Hepatocyte (in vitro differentiated cells): Measurements from ENCODE around the gene CSMD2. TPM values are rescaled to one million over a fixed set of nuclear protein-coding genes. Genes with fewer than 3 reads are reported as not detected.

Experiments
- DNase-seq: peaks from one replicate; pipeline ENCODE4 v3.0.0-alpha.2; 2016; ENCODE audit warnings: low spot score
- H2AFZ ChIP-seq: fragments of 200-600 bp; sonication (generic); 2 replicates; pipeline ENCODE4 v1.6.0; 2016; ENCODE audit warnings: antibody characterized with exemption, mild to moderate bottlenecking
- H3K27ac ChIP-seq: fragments of 200-600 bp; sonication (generic); 2 replicates; pipeline ENCODE4 v1.5.1; 2016; ENCODE audit warnings: mild to moderate bottlenecking
- H3K27me3 ChIP-seq: fragments of 200-600 bp; sonication (generic); 2 replicates; pipeline ENCODE4 v1.6.1; 2016
- H3K36me3 ChIP-seq: fragments of 200-600 bp; sonication (generic); replicated peaks from 2 replicates; pipeline ENCODE4 v1.5.1; 2016; ENCODE audit warnings: low read depth; ENCODE audit not compliant: insufficient read depth
- H3K4me1 ChIP-seq: fragments of 200-600 bp; sonication (generic); 2 replicates; pipeline ENCODE4 v1.5.1; 2016; ENCODE audit warnings: mild to moderate bottlenecking, moderate library complexity; ENCODE audit not compliant: insufficient read depth
- H3K4me2 ChIP-seq: fragments of 200-600 bp; sonication (generic); 2 replicates; pipeline ENCODE4 v1.6.0; 2016
- H3K4me3 ChIP-seq: fragments of 200-600 bp; sonication (generic); 2 replicates; pipeline ENCODE4 v1.5.1; 2016; ENCODE audit warnings: mild to moderate bottlenecking
- H3K79me2 ChIP-seq: fragments of 200-600 bp; sonication (generic); 2 replicates; pipeline ENCODE4 v1.6.0; 2017; ENCODE audit warnings: mild to moderate bottlenecking
- H3K9me2 ChIP-seq: fragments of 200-600 bp; sonication (generic); replicated peaks from 2 replicates; pipeline ENCODE4 v1.6.0; 2017; ENCODE audit warnings: mild to moderate bottlenecking; ENCODE audit not compliant: insufficient read depth
- H3K9me3 ChIP-seq: fragments of 200-600 bp; sonication (generic); 2 replicates; pipeline ENCODE4 v1.5.1; 2016; ENCODE audit warnings: low read depth, mild to moderate bottlenecking
- H4K20me1 ChIP-seq: fragments of 200-600 bp; sonication (generic); 2 replicates; pipeline ENCODE4 v1.6.0; 2016; ENCODE audit warnings: mild to moderate bottlenecking; ENCODE audit not compliant: insufficient read depth, poor library complexity, severe bottlenecking
- CTCF ChIP-seq: fragments of 200-600 bp; sonication (generic); IDR thresholded peaks from 2 replicates; pipeline ENCODE4 v1.5.1; 2016; ENCODE audit warnings: antibody characterized with exemption, mild to moderate bottlenecking; ENCODE audit not compliant: poor library complexity
- EZH2 ChIP-seq: fragments of 200-600 bp; sonication (generic); IDR thresholded peaks from 2 replicates; pipeline ENCODE4 v1.6.1; 2016; ENCODE audit warnings: antibody characterized with exemption, mild to moderate bottlenecking, borderline replicate concordance
- EZH2phosphoT487 ChIP-seq: fragments of 200-600 bp; sonication (generic); IDR thresholded peaks from one replicate; pipeline ENCODE4 v1.6.1; 2018; ENCODE audit warnings: antibody characterized with exemption, mild to moderate bottlenecking, low read depth, moderate library complexity; ENCODE audit not compliant: unreplicated experiment, severe bottlenecking
- WGBS: methylation state at CpG from one replicate; pipeline ENCODE4 v1.1.6; 2016; ENCODE audit warnings: low lambda C conversion rate; ENCODE audit errors: missing lambda C conversion rate; 5-methylcytosine and 5-hydroxymethylcytosine counted together
- polyA plus RNA-seq: library from polyadenylated mRNA; unstranded; fragments of >200 nt; fragmentation: Nextera tagmentation; extraction: Ambion mirVana; gene quantifications from 2 replicates; pipeline ENCODE4 v1.2.1, GENCODE V29; 2016
- total RNA-seq: library from RNA; depleted of rRNA; stranded (reverse); fragments of >200 nt; gene quantifications from 2 replicates; pipeline ENCODE4 v1.2.3, GENCODE V29; 2014

The CSMD2 gene
- total and polyA plus RNA-seq, 2 experiments from 2014 or later = 0.10 to 0.37 TPM

GRCh38 chr1:33563699-33564098, 601.3 kb downstream of the CSMD2 start:
- Histone ChIP-seq H3K9me3 (no peaks in the 10 kb centered on the region), H4K20me1 (no peaks in the 10 kb centered on the region), H3K79me2 (no peaks in the 10 kb centered on the region), H3K27me3 (no peaks in the 10 kb centered on the region), H3K4me3 (no peak overlapping the region), H3K9me2 (no peaks in the 10 kb centered on the region), H3K4me1 (no peaks in the 10 kb centered on the region), H3K36me3 (no peaks in the 10 kb centered on the region), H3K27ac (no peak overlapping the region), H2AFZ (no peak overlapping the region), H3K4me2 (no peak overlapping the region)
- DNase-seq = no peak
- WGBS = 79% methylated on average over 2 of the region's 2 CpGs
- TF ChIP-seq CTCF = no peak
- no peak for TF ChIP-seq EZH2phosphoT487
- no peak for TF ChIP-seq EZH2

DNA sequence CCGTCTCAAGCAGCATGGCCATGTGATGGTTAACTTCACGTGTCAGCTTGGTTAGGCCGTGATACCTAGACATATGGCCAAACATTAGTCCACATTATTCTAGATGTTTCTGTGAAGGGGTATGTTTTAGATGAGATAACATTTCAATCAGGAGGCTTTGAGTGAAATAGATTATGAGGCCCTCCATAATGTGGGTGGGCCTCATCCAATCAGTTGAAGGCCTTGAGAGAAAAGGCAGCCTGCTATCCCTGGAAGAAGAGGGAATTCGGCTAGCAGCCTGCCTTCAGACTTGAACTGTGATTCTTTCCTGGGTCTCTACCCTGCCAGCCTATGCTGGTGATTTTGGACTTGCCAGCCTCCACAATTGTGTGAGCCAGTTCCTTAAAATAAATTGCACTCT, 602.5 kb downstream of the CSMD2 start:
- WGBS = 83% methylated on average over 4 of the region's 4 CpGs
- no peak for TF ChIP-seq CTCF
- no peak for TF ChIP-seq EZH2
- Histone ChIP-seq H3K9me3 (no peaks in the 10 kb centered on the region), H3K27me3 (no peaks in the 10 kb centered on the region), H3K9me2 (no peaks in the 10 kb centered on the region), H3K4me2 (no peak overlapping the region), H3K27ac (no peak overlapping the region), H3K36me3 (no peaks in the 10 kb centered on the region), H2AFZ (no peak overlapping the region), H3K4me3 (no peak overlapping the region), H4K20me1 (no peaks in the 10 kb centered on the region), H3K79me2 (no peaks in the 10 kb centered on the region), H3K4me1 (no peaks in the 10 kb centered on the region)
- no peak for DNase-seq

DNA sequence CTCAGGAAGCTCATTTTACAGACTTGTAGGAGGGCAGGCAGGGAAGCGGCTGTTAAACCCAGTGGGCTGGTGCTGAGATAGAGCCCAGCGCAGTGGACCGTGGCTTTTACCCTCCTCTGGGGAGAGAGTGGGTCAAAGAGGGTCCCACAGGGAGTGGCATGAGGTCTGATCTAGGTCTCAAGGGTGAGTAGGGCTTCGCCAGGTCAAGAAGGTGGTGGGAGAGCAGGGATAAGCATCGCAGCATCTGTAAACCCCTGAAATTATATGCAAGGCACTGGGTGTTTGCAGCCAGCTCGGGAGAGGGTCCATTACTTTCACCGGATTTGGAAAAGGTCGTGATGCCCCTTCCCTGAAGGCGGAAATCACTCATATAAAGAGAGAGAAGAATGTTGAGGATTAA, 603.5 kb downstream of the CSMD2 start:
- WGBS = 89% methylated on average over 9 of the region's 9 CpGs
- H3K36me3 ChIP-seq = no peaks in the 10 kb centered on the region
- no peak for DNase-seq
- H3K9me3 ChIP-seq = no peaks in the 10 kb centered on the region
- H3K4me1 ChIP-seq = no peaks in the 10 kb centered on the region
- H3K27ac ChIP-seq = no peak overlapping the region
- TF ChIP-seq EZH2phosphoT487 (no peak), EZH2 (no peak), CTCF (no peak)
- no peak overlapping the region for H3K4me2 ChIP-seq
- H3K27me3 ChIP-seq = no peaks in the 10 kb centered on the region
- H3K9me2 ChIP-seq = no peaks in the 10 kb centered on the region
- H2AFZ ChIP-seq = no peak overlapping the region
- H3K79me2 ChIP-seq = no peaks in the 10 kb centered on the region
- H4K20me1 ChIP-seq = no peaks in the 10 kb centered on the region
- H3K4me3 ChIP-seq = no peak overlapping the region

GRCh38 chr1:33560680-33561079, 604.4 kb downstream of the CSMD2 start:
- Histone ChIP-seq H3K4me3 (no peak overlapping the region), H3K27me3 (no peaks in the 10 kb centered on the region), H3K27ac (no peak overlapping the region), H3K4me2 (no peak overlapping the region), H3K79me2 (no peaks in the 10 kb centered on the region), H4K20me1 (no peaks in the 10 kb centered on the region), H3K4me1 (no peaks in the 10 kb centered on the region), H3K9me2 (no peaks in the 10 kb centered on the region), H3K9me3 (no peaks in the 10 kb centered on the region), H2AFZ (no peak overlapping the region), H3K36me3 (no peaks in the 10 kb centered on the region)
- no peak for DNase-seq
- TF ChIP-seq EZH2phosphoT487 = no peak
- TF ChIP-seq CTCF = no peak
- TF ChIP-seq EZH2 = no peak
- 90% methylated on average over 3 of the region's 3 CpGs for WGBS
